Cerebellar cortex (tissue), 1 donor: ENCODE measurements around the gene FRMD7.
A peak's percentile ranks its signal among the peaks of the same experiment; 100 is the strongest.
"Not testable (repeated sequence)": the region's sequence is repeated elsewhere in the genome, so short reads cannot be mapped to it uniquely, and the experiment has no call there.

Experiments used
- DNase-seq: peaks from one replicate; pipeline ENCODE4 v3.0.0-alpha.2; 2015; ENCODE audit warnings: low spot score

FRMD7 gene

DNA sequence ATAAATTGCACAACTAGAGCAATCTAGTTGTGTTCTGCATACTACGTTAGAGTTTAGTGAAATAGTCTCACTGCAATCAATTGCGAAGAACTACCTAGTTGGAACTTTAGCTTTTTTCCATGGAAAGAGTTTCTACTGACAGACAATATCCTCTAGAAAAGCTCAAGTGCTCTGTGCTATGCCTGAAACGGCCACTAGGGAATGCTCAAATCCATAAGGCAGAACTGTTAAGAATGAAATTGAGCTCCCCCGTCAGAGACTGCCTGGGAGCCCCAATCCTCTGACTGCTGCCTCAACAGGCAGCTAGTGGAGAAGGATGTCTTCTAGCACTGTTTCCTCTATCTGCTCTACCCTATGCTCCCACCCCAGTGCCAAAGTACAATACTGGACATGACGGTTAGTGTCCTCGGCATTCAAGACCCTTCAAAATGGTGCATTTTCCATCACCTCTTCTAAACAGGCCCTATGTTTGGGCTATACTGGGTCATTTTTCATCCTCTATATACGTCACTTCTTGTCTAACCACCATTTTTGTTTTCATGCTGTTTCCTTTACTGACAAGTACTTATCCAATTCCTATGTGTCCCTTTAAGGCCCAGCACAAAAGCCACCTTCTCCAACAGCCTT lies 35.3 kb downstream of the FRMD7 start:
- peak; percentile 37 for DNase-seq

DNA sequence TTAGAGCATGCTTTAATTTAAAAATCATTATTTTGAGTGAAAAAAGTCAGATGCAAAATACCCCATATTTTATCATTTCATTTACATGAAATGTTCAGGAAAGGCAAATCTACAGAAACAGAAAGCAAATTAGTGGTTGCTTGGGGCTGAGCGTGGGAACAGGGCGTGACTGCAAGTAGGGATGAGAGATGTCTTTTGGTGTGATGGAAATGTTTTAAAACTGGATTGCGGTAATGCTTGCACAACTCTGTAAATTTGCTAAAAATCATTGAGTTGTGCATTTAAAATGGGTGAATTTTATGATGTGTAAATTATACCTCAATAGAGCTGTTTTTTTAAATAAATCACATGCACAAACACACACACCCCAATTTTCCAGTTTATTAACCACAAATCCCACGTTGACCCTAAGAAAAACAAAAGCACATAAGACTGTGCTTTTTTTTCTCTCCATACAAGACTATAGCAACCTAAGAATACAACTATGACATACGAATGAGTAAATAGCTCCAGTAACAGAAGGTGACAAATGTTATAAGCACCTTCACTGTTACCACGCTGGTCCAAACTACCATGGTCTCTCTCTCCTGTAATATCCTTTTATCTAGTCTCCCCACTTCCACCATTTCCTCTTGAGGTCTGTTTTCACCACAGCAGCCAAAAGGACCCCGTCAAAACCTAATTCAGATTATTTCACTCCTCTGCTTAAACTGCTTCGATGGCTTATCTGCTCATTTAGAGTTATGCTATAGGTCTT lies 37.2 kb downstream of the FRMD7 start:
- DNase-seq, result no peak

DNA sequence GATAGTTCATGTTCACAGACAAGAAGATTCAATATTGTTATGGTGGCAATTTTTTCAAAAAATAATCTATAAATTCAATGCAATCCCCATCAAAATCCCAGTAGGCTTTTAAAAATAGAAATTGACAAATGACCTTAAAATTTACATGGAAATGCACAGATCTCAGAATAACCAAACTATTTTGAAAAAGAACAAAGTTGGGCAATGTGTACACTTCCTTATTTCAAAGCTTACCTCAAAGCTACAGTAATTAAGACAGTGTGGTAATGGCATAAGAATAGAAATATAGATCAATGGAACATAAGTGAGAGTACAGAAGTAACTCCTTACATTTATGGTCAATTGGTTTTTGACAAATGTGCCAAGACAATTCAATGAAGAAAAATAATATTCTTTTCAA lies 39.0 kb downstream of the FRMD7 start:
- DNase-seq, result no peak

DNA sequence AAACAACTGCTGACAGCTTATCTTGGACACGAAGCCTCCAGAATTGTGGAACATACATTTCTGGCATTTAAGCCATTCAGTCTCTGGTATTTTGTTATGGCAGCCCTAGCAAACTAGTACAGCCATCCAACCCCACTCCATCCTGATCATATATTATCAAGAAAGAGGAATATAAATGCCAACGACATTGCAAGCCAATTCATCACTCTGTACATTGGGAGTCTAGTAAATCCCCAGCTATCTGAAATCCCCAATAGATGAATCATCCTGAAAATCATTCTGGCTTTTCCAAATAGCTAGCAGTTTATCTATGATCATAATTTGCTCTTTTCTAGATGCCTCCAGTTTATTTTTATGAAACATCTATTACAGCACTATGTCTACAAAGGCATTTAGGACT lies 41.1 kb downstream of the FRMD7 start:
- DNase-seq, result no peak

DNA sequence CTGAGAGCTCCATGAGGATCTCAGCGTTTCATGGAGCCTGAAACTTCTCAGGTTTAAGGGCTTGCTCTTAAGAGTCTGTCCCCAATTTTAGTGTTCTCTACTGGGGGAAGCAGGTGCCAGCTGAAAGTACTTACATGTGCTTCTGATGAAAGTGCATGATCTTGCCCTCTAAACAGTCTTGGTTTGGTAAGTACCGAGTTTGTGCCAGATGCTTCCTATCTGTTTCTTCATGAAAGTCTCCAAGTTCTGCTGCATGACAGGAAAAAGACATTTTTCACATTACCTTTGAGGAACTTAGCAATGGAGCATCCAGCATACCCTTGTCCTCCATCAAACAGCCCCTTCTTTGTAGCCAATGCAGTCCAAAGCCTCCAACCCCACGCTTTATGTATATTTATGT lies 42.0 kb downstream of the FRMD7 start:
- no peak for DNase-seq

DNA sequence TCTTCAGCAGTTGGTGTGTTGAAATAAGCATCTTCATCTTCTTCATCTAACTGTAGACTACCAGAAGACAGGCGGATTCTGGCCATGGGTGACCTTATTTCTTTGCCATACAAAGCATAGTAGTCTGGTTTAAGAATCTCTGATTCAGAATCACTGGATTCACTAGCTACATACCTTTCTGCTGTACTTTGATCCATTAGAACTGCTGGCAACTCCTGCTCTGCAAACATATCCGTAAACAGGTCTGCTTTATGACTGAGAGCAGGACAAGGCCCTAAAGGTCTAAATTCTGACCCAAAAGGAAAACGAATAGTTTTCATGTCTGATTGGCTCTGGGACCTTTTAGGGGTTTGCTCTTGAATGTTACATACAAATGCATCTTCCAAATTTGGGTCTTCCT lies 49.9 kb downstream of the FRMD7 start:
- no peak for DNase-seq

DNA sequence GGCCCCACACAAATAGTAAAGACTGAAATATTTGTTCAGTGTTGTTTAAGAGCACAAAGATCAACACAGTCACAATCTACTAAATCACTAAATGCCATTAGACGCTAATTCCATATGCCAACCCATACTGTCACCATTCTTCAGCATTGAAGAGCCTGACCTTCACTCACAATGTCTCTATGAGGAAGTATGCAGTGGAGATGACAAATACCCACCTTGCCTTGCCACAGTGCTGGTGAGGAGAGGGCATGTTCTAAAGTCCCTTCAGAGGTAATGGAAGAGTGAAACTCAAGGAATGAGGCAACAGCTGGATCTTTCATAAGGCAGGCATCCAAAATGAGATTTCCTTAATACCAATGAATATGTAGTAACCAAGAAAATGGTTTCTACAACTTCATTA lies 50.4 kb downstream of the FRMD7 start:
- DNase-seq, result no peak

DNA sequence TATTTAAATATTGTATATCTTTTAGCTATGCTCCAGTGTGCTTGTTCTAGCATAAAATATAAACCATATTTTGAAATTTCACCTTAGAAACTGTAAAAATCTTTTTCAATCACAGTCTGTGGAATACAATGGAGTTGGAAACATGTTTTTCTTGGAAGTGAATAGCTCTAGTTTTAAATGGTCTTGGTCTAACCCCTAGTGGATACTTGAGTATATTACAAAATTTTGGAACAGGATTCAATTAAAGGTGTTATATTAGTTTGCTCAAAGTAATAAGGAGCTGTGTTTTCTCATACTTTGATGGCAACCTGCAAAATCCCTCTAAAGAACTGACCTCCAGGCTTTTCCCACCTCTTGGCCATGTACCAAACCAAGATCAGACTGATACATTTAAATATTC lies 56.6 kb downstream of the FRMD7 start:
- DNase-seq, result peak; percentile 2

DNA sequence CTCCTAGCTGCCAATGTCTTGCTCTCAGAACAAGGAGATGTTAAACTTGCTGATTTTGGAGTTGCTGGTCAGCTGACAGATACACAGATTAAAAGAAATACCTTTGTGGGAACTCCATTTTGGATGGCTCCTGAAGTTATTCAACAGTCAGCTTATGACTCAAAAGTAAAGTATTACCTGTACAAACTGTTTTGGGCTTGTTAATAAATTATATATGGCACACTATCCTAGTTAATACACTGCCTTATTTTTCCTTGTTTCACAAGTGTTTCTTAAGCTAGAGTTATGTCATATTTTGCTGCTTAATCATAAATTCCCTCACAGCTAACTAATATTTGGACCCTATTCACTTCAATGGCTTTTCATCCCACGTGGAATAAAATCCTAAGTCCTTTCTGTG lies 59.4 kb downstream of the FRMD7 start:
- no peak for DNase-seq

DNA sequence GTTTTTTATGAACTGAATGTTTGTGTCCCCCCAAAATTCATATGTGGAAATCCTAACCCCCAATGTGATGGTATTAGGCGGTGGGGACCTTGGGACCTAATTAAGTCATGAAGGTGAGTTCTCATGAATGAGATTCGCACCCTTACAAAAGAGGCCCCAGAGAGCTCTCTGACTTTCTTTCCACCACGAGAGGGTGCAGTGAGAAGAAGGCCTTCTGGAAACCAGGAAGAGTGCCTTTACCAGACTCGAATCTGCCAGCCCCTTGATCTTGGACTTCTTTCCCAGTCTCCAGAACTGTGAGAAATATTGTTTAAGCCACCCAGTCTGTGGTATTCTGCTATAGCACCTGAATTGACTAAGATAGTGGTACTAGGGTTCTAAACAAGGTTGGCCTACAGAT lies 64.0 kb downstream of the FRMD7 start:
- peak; percentile 0 for DNase-seq

DNA sequence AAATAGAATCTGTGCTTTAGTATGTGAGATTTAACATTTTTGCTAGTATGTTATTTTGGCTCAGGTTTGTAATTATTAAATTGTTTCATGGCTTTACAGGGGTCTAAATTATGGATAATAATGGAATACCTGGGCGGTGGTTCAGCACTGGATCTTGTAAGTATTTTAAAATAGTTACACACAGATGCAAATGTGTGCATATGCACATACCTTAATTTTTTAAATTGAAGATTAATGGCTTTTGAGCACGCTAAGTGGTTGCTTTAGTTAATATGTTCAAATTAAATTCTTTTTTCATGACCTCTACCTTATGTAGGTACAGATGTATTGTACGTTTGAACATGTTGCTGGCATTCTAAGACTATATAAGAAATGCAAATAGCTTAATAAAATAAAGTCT lies 64.5 kb downstream of the FRMD7 start:
- DNase-seq, result no peak

DNA sequence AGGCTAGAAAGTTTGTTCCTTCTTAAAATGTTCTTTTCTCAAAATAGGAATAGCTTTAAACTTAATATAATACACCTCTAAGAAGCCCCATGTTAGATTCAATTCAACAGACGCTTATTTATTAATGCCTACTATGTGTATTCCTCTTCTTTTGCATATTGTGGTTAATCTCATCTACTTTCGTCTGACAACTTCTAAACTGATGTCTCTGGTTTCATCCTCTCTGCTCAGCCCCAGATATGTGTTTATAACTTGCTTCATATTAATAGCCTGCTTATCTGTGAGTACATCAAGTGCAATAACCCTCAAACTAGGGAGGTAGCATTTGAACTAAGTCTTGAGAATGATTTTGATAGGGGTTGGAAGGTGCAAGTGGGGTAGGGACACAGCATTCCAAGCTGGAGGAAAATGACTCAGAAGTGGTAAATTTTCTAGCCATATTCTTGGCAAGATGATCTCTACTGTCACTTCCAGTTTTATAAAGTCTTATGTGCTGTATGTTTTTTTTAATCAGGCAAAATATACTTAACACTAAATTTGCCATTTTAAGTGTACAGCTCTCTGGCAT lies 67.8 kb downstream of the FRMD7 start:
- DNase-seq, result no peak

DNA sequence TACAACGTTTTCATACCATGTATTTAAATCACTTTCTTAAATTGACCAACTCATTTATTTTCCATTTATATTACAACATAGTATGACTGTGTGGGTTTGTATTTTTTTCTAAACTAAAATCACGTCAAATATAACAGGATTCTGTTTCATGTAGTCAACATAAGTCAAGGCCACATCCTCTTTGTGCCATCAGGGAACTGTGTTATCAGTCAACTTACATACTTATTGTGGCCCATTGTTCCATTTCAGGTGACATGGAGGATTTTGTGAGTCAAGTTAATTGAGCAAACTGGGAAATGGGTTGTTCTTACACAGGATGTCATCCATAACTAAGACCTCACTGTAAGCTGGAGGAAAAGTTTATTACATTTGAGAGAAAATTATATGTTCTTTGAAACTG lies 68.8 kb downstream of the FRMD7 start:
- DNase-seq, result no peak

DNA sequence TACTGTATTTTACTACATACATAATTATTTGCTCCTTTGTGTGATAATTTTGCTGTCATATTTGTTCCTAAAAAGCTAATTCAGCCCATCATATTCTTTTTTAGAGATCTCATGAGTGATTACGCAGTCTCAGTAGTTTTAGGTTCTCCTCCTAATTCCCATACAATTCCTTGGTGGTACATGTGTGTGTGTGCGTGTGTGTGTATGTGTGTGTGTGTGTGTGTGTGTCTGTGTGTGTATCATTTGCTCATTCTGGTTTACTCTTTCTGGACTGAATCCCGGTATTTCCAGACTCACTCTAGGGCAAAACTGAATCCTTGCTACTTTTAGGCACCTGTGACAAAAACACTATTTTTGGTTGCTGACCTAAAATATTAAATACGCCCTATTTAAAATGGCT lies 69.8 kb downstream of the FRMD7 start:
- no peak for DNase-seq

DNA sequence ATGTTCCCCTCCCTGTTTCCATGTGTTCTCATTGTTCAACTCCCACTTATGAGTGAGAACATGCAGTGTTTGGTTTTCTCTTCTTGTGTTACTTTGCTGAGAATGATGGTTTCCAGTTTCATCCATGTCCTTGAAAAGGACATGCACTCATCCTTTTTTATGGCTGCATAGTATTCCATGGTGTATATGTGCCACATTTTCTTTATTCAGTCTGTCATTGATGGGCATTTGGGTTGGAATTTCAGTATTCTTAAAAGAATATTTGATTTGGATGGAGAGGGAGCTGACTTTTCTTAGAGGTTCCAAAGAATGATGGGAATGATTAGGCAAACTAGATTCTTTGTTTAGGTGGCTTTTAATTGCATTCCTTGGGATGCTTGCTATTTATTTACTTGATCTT lies 76.0 kb downstream of the FRMD7 start:
- DNase-seq, result not testable (repeated sequence)

DNA sequence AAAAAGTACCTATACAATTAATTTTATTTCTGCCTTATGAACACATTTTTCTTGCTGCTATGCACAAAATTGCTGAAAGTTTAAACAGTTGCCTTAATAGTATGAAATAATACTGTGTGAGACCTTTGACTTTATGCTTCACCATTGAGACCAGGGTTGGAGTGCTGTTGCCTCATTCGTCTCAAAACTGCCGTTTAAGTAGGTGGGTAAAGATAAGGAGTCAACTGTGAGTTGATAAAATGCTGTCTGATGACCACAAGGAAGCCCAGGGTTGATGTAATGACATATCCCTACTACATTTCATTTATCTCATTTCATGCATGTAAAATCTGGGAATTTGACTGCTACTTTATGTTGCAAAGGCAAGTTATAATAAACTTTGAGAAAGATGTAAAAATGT lies 81.3 kb downstream of the FRMD7 start:
- DNase-seq, result no peak

DNA sequence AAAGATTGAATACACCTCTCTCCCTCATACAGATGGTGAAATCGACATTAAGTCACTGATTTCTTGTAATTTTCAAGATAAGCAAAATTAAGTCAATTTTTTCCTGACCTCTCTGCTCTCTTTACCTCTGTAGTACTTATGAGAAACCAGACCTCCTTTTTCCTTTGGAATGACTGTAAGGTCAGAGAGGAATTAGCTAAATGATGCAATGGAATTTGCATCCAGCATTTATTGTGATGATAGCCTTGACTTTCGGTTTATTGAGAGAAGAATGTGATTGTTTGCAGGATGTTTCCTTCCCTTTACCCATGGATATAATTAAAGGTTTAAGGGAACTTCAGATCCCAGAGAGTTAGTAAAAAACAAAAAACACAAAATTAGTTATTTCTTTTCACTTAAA lies 82.4 kb downstream of the FRMD7 start:
- DNase-seq, result no peak

DNA sequence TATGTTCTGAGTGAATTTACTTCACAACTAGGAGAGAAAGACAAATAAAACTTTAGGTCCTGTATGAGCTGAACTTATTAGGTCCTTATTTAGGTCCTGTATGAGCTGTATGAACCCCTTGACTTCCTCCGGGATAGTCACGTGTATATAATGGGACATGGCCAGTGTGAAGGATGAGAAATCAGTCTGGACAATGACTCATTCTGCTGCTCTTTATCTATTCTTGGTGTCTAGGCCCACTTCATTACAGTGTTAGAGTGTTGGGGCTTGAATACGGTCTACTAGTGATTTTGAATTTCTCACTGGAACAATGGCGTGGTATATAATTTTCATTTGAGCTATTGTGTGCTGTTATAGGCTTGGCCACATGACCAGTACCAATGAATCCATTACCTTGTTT lies 82.9 kb downstream of the FRMD7 start:
- no peak for DNase-seq

DNA sequence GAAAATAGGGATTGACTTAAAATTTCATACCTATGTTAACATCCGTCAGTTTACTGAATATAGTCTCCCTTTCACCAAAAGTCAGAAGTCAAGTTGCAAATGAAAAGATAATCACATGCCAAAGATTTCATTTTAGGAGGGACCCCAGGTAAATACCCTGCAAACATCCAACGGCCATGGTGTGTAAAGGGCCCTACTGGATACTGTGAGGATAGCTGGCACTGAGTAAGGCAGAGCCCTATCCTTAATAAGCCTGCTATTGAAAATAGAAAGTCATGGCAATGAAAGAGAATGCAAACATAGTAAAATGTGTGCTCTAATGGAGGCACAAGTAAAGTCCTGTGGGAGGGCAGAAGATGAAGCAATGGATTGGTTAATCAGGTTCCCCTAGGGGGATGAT lies 83.8 kb downstream of the FRMD7 start:
- DNase-seq, result no peak

DNA sequence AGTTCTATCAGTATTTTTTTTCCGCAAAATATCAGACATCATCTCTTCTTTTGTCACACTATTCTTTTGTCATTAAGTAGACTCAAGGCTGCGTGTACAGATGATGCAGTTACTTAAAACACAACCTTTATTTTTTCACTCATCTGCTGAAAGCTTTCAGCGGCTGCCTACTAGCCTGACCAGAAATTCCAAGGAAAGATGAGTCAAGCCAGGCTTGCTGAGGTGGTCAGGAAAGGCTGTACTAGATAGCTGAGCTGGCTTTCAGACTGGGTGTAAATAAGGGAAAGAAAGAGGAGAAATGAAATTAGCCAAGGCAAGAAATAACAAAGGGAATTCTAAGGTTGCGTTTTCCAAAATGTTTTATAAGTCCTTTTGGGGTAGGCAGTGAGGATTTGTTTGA lies 86.8 kb downstream of the FRMD7 start:
- DNase-seq, result no peak

DNA sequence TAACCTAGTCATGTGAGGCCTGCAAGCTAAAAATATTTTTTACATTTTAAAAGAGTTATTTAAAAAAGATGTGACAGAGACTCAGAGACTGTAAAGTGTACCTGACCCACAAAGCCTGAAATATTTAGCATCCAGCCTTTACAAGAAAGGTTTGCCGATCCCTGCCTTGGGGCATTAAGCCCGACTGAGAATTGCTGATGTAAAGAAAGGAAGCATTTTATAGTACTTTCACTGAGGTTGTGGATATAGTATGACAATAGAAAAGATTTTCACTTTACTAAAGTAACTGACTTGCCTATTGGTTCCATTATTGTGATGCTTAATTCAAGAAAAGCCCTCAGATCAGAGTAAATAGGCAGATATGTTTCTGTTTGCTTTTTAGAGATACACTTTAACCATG lies 87.8 kb downstream of the FRMD7 start:
- DNase-seq, result no peak

DNA sequence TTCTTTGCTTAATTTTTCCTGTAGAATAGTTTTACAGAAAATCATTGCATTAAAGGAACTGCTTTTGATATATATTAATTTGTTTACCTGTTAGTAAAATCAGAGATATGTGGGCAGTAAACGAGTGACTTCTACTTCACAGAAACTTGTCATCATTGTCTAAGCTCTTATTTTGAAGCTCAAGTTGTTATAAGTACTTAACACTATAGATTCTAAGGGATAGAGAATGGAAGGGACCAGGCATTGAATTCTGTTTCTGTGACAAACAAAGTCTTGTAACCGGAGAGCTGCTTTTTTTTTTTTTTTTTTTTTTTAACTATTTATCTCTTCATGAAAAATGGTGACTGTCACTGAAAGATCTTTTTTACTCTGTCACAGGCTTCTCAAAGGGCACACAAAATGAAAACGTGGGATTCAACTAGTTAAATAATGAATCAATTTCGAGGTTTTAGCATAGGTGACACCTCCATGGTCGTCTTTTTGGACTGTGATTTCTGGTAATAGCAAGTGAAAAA lies 90.3 kb downstream of the FRMD7 start:
- DNase-seq, result no peak

DNA sequence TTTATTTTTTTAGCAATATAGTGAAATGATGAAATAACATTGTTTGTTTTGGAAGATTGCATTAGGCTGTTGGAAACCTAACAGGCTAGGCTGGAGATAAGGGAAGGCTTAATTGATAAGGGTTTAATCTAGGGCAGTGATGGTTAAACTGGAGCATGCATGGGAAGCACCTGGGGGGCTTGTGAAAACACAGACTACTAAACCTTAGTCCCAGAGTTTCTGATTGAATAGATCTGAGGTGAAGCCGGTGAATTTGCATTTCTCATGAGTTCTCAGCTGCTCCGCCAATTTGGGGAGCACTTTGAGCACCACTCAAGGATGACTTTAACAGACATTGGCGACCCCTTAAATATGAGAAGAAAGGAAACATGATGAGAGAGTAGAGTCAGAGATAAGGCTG lies 93.2 kb downstream of the FRMD7 start:
- no peak for DNase-seq

DNA sequence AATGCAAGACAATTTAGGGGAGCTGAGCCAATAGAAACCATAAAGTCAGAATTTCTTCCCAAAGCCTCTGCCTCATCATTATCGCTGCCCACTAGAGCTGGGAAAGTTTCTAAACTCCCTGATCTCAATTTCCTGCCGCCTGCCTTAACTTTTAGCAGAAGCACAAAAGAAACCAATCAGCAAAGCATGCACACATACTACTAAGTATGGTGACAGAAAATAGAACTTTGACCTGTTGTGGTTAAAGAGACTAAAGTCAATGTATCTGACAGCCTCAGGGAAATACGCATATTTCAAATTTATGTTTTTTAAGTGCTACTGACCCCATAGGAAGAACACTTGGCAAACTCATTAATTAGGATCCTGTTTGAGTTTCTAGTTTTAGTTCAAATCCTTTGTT lies 94.7 kb downstream of the FRMD7 start:
- no peak for DNase-seq
